Measurements from ENCODE around the gene ZBTB49. TPM values are rescaled to one million over a fixed set of nuclear protein-coding genes. Genes with fewer than 3 reads are reported as not detected.
A peak's percentile ranks its signal among the peaks of the same experiment; 100 is the strongest.

The ZBTB49 gene
- total RNA-seq, 1 donor from 2014 or later = 3.9 TPM

- H3K36me3 ChIP-seq (ENCODE audit: control insufficient read depth, insufficient read depth, low read length) = no peaks in the 10 kb centered on the region
- TF ChIP-seq, protein P1, sequence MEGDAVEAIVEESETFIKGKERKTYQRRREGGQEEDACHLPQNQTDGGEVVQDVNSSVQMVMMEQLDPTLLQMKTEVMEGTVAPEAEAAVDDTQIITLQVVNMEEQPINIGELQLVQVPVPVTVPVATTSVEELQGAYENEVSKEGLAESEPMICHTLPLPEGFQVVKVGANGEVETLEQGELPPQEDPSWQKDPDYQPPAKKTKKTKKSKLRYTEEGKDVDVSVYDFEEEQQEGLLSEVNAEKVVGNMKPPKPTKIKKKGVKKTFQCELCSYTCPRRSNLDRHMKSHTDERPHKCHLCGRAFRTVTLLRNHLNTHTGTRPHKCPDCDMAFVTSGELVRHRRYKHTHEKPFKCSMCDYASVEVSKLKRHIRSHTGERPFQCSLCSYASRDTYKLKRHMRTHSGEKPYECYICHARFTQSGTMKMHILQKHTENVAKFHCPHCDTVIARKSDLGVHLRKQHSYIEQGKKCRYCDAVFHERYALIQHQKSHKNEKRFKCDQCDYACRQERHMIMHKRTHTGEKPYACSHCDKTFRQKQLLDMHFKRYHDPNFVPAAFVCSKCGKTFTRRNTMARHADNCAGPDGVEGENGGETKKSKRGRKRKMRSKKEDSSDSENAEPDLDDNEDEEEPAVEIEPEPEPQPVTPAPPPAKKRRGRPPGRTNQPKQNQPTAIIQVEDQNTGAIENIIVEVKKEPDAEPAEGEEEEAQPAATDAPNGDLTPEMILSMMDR (IDR thresholded peaks at IDR 0.05; ENCODE audit: insufficient read depth, low read length, severe bottlenecking) = no peak
- DNase-seq (ENCODE audit: low read depth) = no peak
Measured at GRCh38 chr4:4364486-4365208, 74.6 kb downstream of the ZBTB49 start.

GRCh38 chr4:4368809-4369580 lies 78.9 kb downstream of the ZBTB49 start:
- H3K27me3 ChIP-seq (ENCODE audit: control insufficient read depth, insufficient read depth, low read length) = no peaks in the 10 kb centered on the region
- DNase-seq (ENCODE audit: low read depth) (no peak), FAIRE-seq (peak; percentile 77)
- no peak overlapping the region for H3K4me3 ChIP-seq (ENCODE audit: low read depth, low read length)
- H3K36me3 ChIP-seq (ENCODE audit: control insufficient read depth, insufficient read depth, low read length) = no peaks in the 10 kb centered on the region
- TF ChIP-seq, protein P1 (IDR thresholded peaks at IDR 0.05; ENCODE audit: insufficient read depth, low read length, severe bottlenecking) = no peak

More at GRCh38 chr4:4364486-4365208, 74.6 kb downstream of the ZBTB49 start:
- Histone ChIP-seq H3K4me3 (ENCODE audit: low read depth, low read length) (no peak overlapping the region), H3K27me3 (ENCODE audit: control insufficient read depth, insufficient read depth, low read length) (no peaks in the 10 kb centered on the region)
- FAIRE-seq = no peak

Other genes starting within 250 kb of the ZBTB49 start
- gene OTOP1, start 63.3 kb upstream of the ZBTB49 start, total RNA-seq = not detected in 2 replicates
- gene TMEM128, start 42.0 kb upstream of the ZBTB49 start, total RNA-seq = 20.0 and 29.4 TPM in 2 replicates
- 18.3 and 25.3 TPM in 2 replicates for gene LYAR, start 97 bp upstream of the ZBTB49 start, total RNA-seq
- gene NSG1, start 96.9 kb downstream of the ZBTB49 start, total RNA-seq = 2.4 and 4.1 TPM in 2 replicates

Data from bronchial epithelial cell (primary cell).